ENCODE data around the gene DRAM1.
"Not testable (repeated sequence)": the region's sequence is repeated elsewhere in the genome, so short reads cannot be mapped to it uniquely, and the experiment has no call there.

DRAM1 gene

GRCh38 chr12:101901777-101902176, 24.4 kb downstream of the DRAM1 start:
- no peak overlapping the region for H3K4me3 ChIP-seq (ENCODE audit: low read depth, low read length)
- DNase-seq (ENCODE audit: low read depth, low spot score): no peak
- in situ Hi-C loops (cut with HindIII; ENCODE audit: low sequenced_read_pairs): no loop called here
- TF ChIP-seq CTCF (IDR thresholded peaks at IDR 0.05; ENCODE audit: low read depth, low read length): no peak

GRCh38 chr12:101902641-101903040, 25.3 kb downstream of the DRAM1 start:
- in situ Hi-C loops (cut with HindIII; ENCODE audit: low sequenced_read_pairs): no loop called here
- no peak overlapping the region for H3K4me3 ChIP-seq (ENCODE audit: low read depth, low read length)
- no peak for TF ChIP-seq CTCF (IDR thresholded peaks at IDR 0.05; ENCODE audit: low read depth, low read length)
- DNase-seq (ENCODE audit: low read depth, low spot score): no peak

- no peak overlapping the region for H3K4me3 ChIP-seq (ENCODE audit: low read depth, low read length)
- no peak for DNase-seq (ENCODE audit: low read depth, low spot score)
- TF ChIP-seq CTCF (IDR thresholded peaks at IDR 0.05; ENCODE audit: low read depth, low read length): no peak
- in situ Hi-C loops (cut with HindIII; ENCODE audit: low sequenced_read_pairs): no loop called here
Measured at GRCh38 chr12:101906226-101906625, 28.8 kb downstream of the DRAM1 start.

- TF ChIP-seq CTCF (IDR thresholded peaks at IDR 0.05; ENCODE audit: low read depth, low read length): no peak
- no peak for DNase-seq (ENCODE audit: low read depth, low spot score)
- no peak overlapping the region for H3K4me3 ChIP-seq (ENCODE audit: low read depth, low read length)
- in situ Hi-C loops (cut with HindIII; ENCODE audit: low sequenced_read_pairs): no loop called here
Measured at GRCh38 chr12:101908395-101908794, 31.0 kb downstream of the DRAM1 start.

GRCh38 chr12:101909646-101910045, 32.3 kb downstream of the DRAM1 start:
- TF ChIP-seq CTCF (IDR thresholded peaks at IDR 0.05; ENCODE audit: low read depth, low read length): no peak
- DNase-seq (ENCODE audit: low read depth, low spot score): no peak
- H3K4me3 ChIP-seq (ENCODE audit: low read depth, low read length): no peak overlapping the region
- in situ Hi-C loops (cut with HindIII; ENCODE audit: low sequenced_read_pairs): no loop called here

GRCh38 chr12:101915841-101916240, 38.5 kb downstream of the DRAM1 start:
- H3K4me3 ChIP-seq (ENCODE audit: low read depth, low read length): no peak overlapping the region
- in situ Hi-C loops (cut with HindIII; ENCODE audit: low sequenced_read_pairs): no loop called here
- no peak for DNase-seq (ENCODE audit: low read depth, low spot score)
- TF ChIP-seq CTCF (IDR thresholded peaks at IDR 0.05; ENCODE audit: low read depth, low read length): no peak

GRCh38 chr12:101918805-101919204, 41.4 kb downstream of the DRAM1 start:
- H3K4me3 ChIP-seq (ENCODE audit: low read depth, low read length); in situ Hi-C loops (cut with HindIII; ENCODE audit: low sequenced_read_pairs); DNase-seq (ENCODE audit: low read depth, low spot score): not testable (repeated sequence)
